Effector CD4-positive, alpha-beta T cell (primary cell): ENCODE data around the gene STEAP2.

Experiments used
- DNase-seq: peaks from one replicate; pipeline ENCODE4 v3.0.0-alpha.2; 2020

Gene STEAP2

DNA sequence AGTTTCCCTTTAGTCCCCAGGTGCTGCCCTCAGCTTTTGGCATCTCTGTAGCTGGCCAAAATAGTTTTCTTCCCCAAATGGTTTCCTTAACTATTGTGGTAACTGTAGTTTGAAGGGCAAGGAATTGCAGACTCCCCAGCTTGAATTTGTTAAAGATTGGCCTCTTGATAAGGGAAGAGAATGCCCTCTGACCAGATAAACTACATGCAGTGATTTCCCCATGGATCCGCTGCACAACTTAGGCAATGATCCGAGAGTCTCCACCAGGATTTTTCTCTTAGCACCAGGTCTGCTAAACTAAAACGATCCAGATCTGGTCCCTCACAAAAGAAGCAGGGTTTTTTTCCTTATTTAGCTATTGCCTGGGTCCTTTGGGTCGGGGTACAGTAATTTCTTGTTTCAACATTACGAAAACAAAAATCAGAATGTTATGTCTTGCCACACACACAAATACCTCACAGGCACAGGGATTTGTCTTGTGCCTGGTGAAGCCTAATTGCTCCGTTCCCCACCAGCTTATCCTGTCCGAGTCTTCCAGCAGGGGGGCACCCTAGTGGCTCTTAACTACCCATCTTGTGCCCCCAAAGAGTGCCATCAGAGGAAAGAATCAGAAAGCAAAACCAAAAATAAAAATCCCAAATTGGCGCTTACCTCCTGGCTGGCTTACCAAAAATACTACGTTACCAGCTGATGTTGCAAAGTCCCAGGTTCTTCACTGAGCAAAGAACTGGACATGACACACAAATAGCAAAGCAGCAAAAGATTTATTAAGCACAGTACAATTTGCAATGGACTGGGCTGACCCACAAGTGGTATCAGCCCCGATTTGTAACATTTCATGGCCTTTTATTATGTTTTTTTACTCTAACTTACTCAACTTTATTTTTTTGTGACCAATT lies 16.4 kb upstream of the STEAP2 start:
- no peak for DNase-seq

DNA sequence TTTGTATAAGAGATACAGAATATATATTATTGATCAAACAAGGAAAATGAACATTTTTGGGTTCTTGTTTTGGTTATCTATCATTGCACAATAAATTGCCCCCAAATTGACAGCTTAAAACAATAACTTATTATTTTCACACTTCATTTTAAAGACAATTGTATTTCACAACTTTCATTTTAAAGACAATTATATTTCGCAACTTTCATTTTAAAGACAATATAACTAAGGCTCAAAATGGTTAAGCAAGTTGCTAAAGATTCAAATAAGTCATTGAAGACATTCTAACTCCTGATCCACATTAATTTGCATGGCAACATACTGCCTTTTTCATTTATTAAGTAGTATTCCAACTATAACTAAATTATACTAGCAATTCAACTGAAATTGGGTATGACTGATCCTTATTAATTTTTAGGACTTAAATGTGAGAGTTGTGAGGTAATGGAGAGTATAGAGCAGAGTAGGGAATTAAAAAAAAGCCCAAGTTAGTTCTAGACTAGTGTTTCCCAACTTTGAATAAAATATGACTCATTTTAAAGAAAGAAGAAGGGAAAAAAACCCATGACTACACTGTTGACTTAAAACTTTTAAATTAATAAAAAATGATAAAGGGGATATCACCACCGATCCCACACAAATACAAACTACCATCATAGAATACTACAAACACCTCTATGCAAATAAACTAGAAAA lies 9.9 kb upstream of the STEAP2 start:
- DNase-seq, result no peak

DNA sequence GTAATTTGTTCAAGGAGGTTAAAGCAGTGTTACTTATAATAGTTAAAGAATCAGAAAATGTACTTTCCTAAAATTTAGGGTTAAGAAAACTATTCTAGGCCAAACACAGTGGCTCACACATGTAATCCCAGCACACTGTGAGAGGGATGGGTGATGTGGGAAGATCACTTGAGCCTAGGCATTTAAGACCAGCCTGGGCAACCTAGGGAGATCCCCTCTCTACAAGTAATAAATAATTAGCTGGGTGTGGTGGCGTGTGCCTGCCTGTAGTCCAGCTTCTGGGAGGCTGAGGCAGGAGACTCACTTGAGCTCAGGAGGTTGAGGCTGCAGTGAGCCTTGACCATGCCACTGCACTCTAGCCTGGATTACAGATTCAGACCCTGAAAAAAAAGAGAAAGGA lies 3.6 kb upstream of the STEAP2 start:
- DNase-seq, result no peak

DNA sequence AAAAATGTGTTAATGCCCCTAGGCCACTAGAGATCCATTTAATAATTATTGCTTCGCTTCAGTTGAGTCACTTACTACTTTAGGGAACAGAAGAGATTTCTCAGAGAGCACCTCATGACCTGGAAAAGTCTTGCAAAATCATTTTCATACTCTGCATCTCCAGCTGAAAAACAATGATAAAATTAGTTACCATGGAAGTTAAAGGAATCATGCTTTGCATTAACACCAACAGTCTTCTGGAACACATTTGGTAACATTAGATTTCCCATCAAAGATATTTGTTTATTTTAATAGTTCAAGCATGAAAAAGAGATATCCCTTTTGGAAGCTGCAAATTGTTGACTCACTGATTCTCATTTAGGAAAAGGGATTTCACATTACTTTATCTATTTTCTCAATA lies 1.8 kb upstream of the STEAP2 start:
- no peak for DNase-seq

DNA sequence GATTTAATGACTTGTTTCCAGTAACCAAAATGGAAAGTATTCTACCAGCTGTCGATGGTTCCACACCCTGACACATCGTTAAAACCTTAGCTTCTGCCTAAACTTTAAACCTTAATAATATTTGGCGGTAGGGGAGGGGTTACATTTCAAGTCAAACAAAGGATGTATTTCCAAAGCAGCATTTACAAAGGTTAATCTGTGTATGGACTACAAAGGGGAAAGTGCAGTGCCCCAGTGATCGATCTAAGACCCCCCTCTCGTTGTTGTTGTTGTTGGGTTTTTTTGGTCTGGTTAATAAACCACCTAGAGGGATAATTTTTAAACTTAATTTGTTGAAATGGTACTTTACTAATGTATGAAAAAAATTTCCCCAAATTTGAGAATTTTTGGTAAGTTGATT lies 1.1 kb upstream of the STEAP2 start:
- DNase-seq, result no peak

DNA sequence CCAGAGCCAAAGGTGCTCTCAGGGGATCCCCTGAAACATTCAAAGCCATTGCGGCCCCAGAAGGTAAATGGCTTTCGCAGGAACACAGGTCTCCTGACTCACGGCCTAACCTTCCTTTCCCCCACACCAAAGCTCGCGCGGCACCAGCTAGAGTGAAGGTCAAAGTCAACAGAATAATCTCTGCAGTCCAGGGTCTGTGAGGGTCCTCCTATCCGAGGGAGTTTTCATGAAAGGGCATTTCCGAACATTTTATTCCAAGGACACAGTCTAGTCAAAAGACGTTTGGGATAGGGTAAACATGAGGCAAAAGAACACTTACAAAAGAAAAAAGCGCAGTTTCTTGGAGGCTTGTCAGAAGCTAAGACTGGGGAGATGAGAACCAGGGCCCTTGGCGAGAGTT lies 559 bp upstream of the STEAP2 start:
- no peak for DNase-seq

DNA sequence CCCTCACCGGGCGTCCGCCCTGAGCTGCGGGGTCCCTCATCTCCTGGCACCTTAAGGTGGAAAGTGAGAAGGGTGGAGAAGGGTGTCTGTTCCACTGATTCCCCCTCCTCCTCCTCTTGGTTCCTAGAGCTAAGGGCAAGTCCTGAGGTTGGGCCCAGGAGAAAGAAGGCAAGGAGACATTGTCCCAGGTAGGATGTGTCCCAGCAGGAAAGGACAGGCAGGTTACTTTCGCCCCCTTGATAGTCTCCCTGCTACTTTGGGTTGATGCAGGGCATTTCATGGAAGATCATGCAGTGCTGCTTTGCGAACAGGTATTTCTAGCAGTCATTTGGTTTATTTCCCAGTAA lies 582 bp downstream of the STEAP2 start:
- DNase-seq, result no peak

DNA sequence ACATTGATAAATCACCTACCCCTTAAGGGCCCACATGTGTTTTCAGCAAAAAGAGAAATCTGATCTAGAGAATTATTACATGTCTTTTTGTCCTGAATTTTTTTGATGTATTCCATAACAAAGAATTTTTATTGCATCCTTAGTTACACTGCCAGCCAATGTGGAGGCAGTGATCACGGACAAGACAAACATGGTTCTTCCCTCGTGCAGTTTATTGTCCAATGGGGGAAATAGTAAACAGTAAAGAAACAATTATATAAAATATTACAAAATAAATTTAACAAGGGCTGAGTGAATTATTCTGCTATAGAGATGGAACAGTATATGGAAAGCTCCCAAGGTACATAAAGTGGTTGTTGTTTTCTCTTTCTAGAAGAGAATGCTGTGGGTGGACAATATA lies 2.0 kb downstream of the STEAP2 start:
- DNase-seq, result no peak

DNA sequence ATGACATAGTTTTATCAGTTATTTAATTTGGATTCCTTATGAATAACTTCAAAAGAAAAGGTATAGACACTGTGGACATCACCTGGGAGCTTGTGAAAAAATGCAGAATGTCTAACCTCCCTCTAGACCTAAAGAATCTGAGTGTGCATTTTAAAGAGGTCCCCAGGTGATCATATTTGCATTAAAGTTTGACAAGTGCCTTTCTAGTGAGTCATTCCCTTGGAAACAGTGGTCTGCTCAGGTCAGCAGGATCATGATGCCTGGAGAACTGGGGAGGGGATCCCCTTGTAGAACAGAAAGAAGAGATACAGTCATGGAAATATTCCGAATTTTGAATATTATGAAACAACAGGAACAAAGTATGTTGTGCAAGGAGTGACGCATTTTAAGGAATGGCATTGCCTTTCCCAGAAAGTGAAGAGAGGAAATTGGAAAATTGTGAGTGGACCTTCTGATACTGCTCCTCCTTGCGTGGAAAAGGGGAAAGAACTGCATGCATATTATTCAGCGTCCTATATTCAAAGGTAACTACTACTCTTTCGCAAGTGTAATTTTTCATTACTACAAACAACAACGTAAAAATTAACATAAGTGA lies 4.6 kb downstream of the STEAP2 start:
- DNase-seq, result no peak

DNA sequence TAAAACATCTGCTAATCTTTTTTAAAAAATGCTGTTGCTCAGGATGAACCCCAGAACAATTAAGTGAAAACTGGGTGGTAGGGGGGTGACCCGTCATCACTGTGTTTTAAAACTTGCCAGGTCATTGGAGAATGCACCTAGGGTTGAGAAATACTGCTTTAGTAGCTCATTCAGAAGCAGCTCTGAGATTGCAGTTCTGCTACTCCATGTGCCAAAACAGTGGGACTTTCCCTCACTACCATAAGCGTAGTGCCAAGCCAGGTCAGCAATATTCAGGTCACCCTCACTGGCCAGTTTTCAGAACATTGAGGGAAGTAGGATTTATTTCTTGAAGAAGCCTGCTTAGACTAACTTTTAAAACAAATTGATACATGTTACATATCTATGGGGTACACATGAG lies 5.2 kb downstream of the STEAP2 start:
- no peak for DNase-seq

DNA sequence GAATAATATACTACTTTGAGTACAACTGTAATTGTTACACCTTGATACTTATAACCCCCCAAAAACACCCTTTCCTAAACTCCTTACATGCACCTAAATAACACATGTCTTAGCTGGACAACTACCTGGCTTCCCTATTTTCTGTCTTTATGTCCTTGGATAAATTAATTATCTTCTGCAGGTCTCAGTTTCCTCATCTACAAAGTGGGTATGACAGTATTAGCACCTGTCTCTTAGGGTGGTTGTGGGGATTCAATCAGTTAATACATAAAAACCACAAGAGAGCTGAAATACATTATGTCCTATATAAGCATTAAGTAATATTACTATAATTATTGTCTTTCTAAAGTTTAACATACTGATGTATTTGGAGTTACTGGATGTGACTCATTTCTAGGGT lies 10.8 kb downstream of the STEAP2 start:
- no peak for DNase-seq

DNA sequence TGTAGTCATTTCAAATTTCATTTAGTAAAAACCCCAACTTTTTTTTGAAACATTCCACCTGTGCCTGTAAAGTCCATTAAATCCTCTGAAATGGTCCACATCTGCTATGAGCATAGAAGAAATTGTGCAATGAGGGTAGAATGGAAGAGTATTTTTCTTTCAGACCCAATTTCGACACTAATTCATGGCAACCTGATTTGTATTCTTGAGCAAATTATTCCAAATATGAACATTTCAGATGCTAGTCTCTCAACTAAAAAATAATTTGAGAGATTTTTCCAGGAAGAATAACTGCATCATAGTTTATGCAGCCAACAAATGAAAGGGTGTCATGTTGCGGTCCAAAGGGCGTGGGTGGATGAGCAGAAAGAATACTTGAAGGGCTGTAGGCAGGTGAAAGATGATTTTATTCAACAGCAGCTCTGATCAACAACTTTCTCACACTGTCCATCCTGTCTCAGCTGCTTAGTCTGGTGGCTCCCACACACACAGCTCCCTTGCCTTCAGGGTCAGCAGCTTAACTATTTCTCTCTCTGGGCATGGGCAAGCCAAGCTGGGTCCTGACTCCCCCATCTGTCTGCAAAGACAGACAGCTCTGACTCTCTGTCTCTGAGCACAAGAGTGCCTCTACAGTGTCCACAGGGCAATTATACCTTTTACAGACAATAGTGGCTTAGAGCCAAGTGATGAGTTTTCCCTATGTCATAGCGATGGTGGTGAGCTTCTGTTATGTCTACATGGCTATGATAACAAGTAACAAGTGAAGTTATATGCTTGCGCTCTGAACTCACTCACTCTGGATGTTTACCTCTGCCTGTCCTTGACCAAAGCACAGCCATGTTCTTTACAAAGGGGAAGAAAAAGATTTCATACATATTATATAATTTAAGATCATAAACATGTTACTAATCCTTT lies 11.5 kb downstream of the STEAP2 start:
- DNase-seq, result no peak

DNA sequence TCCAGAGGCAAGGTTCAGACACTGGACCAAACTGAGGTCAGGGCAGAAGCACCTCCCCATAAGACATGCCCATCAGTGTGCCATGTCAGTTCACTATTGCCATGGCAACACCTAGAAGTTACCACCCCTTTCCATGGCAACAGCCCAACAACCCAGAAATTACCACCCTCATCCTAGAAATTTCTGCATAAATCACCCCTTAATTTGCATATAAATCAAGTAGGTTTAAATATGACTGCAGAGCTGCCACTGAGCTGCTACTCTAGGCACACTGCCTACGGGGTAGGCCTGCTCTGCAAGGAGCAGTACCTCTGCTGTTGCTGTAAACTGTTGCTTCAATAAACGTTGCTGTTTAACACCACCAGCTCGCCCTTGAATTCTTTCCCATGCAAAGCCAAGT lies 12.7 kb downstream of the STEAP2 start:
- no peak for DNase-seq

DNA sequence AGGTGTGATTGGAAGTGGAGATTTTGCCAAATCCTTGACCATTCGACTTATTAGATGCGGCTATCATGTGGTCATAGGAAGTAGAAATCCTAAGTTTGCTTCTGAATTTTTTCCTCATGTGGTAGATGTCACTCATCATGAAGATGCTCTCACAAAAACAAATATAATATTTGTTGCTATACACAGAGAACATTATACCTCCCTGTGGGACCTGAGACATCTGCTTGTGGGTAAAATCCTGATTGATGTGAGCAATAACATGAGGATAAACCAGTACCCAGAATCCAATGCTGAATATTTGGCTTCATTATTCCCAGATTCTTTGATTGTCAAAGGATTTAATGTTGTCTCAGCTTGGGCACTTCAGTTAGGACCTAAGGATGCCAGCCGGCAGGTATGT lies 13.6 kb downstream of the STEAP2 start:
- DNase-seq, result no peak

DNA sequence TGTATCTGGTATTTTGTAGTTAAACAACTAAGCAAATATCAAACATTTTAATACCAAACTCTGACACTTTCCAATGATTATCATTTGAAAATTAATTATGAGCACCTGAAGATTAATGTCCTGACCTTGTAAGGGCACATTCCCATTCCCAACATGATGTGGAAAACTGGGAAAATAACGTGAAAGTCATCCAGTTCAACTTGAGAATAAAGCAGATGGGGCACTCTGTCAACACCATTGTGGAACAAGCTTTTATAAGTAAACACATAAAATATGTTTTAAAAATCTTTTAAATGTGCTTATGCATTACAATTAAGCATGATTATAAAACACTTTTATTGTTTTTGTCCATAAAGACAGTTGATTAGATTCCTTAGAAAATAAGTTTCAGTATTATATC lies 14.1 kb downstream of the STEAP2 start:
- DNase-seq, result no peak

DNA sequence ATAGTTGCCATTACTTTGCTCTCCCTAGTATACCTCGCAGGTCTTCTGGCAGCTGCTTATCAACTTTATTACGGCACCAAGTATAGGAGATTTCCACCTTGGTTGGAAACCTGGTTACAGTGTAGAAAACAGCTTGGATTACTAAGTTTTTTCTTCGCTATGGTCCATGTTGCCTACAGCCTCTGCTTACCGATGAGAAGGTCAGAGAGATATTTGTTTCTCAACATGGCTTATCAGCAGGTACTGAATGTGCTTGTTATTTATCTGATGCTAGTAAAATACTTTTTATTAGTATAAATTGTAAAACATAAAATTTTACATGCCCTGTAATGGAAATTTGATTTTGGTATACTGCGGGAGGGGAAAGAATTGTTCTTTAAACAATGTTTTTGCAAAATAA lies 15.7 kb downstream of the STEAP2 start:
- no peak for DNase-seq

DNA sequence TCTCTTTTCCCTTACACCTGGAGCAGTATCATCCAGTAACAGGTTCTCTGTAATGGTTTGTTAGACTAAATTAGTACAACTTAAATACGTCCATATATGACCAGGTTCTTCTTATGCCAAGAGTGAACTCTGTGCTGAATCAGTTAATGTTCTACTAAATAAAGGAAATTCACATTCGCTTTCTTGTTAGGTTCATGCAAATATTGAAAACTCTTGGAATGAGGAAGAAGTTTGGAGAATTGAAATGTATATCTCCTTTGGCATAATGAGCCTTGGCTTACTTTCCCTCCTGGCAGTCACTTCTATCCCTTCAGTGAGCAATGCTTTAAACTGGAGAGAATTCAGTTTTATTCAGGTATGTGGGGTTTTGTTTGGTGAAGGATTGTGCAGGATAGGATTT lies 18.1 kb downstream of the STEAP2 start:
- no peak for DNase-seq

DNA sequence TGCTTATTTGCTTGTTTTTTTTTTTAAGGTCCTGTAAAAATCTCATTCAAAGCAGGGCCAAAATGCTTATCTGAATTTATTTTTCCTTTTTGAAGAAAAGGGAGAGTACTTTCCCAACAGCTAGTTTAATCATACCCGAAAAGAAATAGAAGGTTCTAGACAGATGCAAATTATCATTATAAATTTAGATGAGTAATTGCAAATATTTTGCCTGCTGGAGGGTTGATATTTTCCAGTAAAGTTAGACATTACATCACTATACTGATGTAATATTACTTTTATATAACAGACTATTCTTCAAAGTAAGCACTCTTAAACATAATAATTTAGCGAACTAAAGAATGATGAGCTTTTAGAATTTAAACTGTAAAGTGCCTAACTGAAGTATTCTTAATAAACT lies 19.3 kb downstream of the STEAP2 start:
- no peak for DNase-seq

DNA sequence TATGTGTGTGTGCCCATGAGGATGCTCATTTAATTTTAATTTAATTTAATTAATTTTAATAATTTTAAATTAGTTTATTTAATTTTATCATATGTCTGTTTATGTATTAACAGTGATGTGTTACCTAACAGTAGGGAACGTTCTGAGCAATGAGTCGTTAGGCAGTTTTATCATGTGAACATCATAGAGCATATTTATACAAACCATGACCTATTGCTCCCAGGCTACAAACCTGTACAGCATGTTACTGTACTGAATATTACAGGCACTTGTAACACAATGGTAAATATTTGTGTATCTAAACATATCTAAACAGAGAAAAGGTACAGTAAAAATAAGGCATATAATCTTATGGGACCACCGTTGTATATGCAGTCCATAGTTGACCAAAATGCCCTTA lies 19.8 kb downstream of the STEAP2 start:
- DNase-seq, result no peak

DNA sequence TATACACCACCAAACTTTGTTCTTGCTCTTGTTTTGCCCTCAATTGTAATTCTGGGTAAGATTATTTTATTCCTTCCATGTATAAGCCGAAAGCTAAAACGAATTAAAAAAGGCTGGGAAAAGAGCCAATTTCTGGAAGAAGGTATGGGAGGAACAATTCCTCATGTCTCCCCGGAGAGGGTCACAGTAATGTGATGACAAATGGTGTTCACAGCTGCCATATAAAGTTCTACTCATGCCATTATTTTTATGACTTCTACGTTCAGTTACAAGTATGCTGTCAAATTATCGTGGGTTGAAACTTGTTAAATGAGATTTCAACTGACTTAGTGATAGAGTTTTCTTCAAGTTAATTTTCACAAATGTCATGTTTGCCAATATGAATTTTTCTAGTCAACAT lies 20.9 kb downstream of the STEAP2 start:
- DNase-seq, result no peak

DNA sequence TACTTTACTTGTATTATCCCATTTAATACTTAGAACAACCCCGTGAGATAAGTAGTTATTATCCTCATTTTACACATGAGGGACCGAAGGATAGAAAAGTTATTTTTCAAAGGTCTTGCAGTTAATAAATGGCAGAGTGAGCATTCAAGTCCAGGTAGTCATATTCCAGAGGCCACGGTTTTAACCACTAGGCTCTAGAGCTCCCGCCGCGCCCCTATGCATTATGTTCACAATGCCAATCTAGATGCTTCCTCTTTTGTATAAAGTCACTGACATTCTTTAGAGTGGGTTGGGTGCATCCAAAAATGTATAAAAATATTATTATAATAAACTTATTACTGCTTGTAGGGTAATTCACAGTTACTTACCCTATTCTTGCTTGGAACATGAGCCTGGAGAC lies 22.0 kb downstream of the STEAP2 start:
- DNase-seq, result no peak

DNA sequence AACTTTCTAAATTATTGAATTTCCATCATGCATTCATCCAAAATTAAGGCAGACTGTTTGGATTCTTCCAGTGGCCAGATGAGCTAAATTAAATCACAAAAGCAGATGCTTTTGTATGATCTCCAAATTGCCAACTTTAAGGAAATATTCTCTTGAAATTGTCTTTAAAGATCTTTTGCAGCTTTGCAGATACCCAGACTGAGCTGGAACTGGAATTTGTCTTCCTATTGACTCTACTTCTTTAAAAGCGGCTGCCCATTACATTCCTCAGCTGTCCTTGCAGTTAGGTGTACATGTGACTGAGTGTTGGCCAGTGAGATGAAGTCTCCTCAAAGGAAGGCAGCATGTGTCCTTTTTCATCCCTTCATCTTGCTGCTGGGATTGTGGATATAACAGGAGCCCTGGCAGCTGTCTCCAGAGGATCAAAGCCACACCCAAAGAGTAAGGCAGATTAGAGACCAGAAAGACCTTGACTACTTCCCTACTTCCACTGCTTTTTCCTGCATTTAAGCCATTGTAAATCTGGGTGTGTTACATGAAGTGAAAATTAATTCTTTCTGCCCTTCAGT lies 25.3 kb downstream of the STEAP2 start:
- DNase-seq, result no peak

DNA sequence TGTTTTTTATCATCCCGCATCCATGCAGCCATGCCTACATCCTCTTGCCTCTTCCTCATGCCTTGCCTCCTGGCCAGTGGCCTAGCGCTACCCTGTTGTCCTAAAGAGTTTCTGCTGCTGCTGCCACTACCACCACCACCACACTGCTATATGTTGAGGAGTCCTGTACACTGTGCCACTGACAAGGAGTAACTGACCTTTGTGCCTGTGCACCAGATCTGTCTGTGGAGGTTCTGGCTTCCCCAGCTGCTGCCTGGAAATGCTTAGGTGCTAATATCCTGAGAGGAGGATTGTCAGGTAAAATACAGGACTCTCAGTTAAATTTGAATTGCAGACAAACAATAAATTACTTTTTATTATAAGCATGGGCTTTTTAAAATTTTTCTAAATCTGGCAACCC lies 26.5 kb downstream of the STEAP2 start:
- DNase-seq, result no peak
